ENCODE data around the gene BBIP1. TPM values are rescaled to one million over a fixed set of nuclear protein-coding genes. Genes with fewer than 3 reads are reported as not detected.
A peak's percentile ranks its signal among the peaks of the same experiment; 100 is the strongest.
"Not testable (repeated sequence)": the region's sequence is repeated elsewhere in the genome, so short reads cannot be mapped to it uniquely, and the experiment has no call there.

The BBIP1 gene
- total RNA-seq, 1 experiment from 2014 or later = 46.9 TPM

- CTCF ChIA-PET = interaction anchor here (0.6 to 1.5 kb wide), 5 partner anchors 14 to 1092 kb away, joined by 3 read pairs; no protein-coding TSS in a partner anchor
- peaks cover 25% of the 10 kb centered on the region for H3K36me3 Mint-ChIP-seq (ENCODE audit: insufficient read depth, unreplicated experiment)
- H3K9me3 Mint-ChIP-seq (ENCODE audit: unreplicated experiment) = no peaks in the 10 kb centered on the region
- H3K27me3 Mint-ChIP-seq (ENCODE audit: insufficient read depth, unreplicated experiment) = no peaks in the 10 kb centered on the region
- DNase-seq (ENCODE audit: unreplicated experiment) = peak; percentile 59
- H3K4me3 Mint-ChIP-seq (ENCODE audit: unreplicated experiment) = peak overlapping the region; percentile 89
- H3K4me1 Mint-ChIP-seq (ENCODE audit: insufficient read depth, unreplicated experiment) = peaks cover 29% of the 10 kb centered on the region
- H3K27ac Mint-ChIP-seq (ENCODE audit: low read depth, unreplicated experiment) = peak overlapping the region; percentile 100
- intact Hi-C loops (cut with micrococcal nuclease) = no loop called here
- BruUV-seq (replicated peaks) = no TSS peak
- POLR2A ChIA-PET = interaction anchor here (0.6 to 5.5 kb wide), 23 partner anchors 11 to 706 kb away, joined by 3 to 129 read pairs (median 4); no protein-coding TSS in a partner anchor
- no peak for TF ChIP-seq CTCF (IDR thresholded peaks at IDR 0.05; ENCODE audit: unreplicated experiment)
Measured at GRCh38 chr10:110916554-110917346, 2.2 kb downstream of the BBIP1 start.

GRCh38 chr10:110915600-110915999 lies 3.4 kb downstream of the BBIP1 start:
- BruUV-seq (replicated peaks); H3K27me3 Mint-ChIP-seq (ENCODE audit: insufficient read depth, unreplicated experiment); H3K9me3 Mint-ChIP-seq (ENCODE audit: unreplicated experiment); intact Hi-C loops (cut with micrococcal nuclease); CTCF ChIA-PET; DNase-seq (ENCODE audit: unreplicated experiment); H3K4me3 Mint-ChIP-seq (ENCODE audit: unreplicated experiment): not testable (repeated sequence)
- H3K27ac Mint-ChIP-seq (ENCODE audit: low read depth, unreplicated experiment) = peak overlapping the region; percentile 66
- H3K4me1 Mint-ChIP-seq (ENCODE audit: insufficient read depth, unreplicated experiment) = peaks cover 32% of the 10 kb centered on the region
- POLR2A ChIA-PET = interaction anchor here (1.1 to 5.5 kb wide), 3 partner anchors 10 to 43 kb away, joined by 3 to 129 read pairs (median 4); no protein-coding TSS in a partner anchor
- peaks cover 28% of the 10 kb centered on the region for H3K36me3 Mint-ChIP-seq (ENCODE audit: insufficient read depth, unreplicated experiment)

GRCh38 chr10:110915035-110915434 lies 3.9 kb downstream of the BBIP1 start:
- Mint-ChIP-seq H3K27ac (ENCODE audit: low read depth, unreplicated experiment) (peak overlapping the region; percentile 66), H3K4me3 (ENCODE audit: unreplicated experiment) (no peak overlapping the region), H3K4me1 (ENCODE audit: insufficient read depth, unreplicated experiment) (peaks cover 38% of the 10 kb centered on the region), H3K27me3 (ENCODE audit: insufficient read depth, unreplicated experiment) (no peaks in the 10 kb centered on the region), H3K9me3 (ENCODE audit: unreplicated experiment) (no peaks in the 10 kb centered on the region), H3K36me3 (ENCODE audit: insufficient read depth, unreplicated experiment) (peaks cover 32% of the 10 kb centered on the region)
- TF ChIP-seq CTCF (IDR thresholded peaks at IDR 0.05; ENCODE audit: unreplicated experiment) = no peak
- BruUV-seq (replicated peaks) = no TSS peak
- POLR2A ChIA-PET = interaction anchor here (0.5 to 5.5 kb wide), 6 partner anchors 9 to 1399 kb away, joined by 3 to 129 read pairs (median 4); no protein-coding TSS in a partner anchor
- DNase-seq (ENCODE audit: unreplicated experiment) = no peak
- intact Hi-C loops (cut with micrococcal nuclease) = no loop called here
- CTCF ChIA-PET = interaction anchor here (0.8 kb wide), 1 partner anchor 80 kb away, joined by 4 read pairs; no protein-coding TSS in a partner anchor

- Mint-ChIP-seq H3K9me3 (ENCODE audit: unreplicated experiment) (no peaks in the 10 kb centered on the region), H3K4me3 (ENCODE audit: unreplicated experiment) (no peak overlapping the region), H3K27ac (ENCODE audit: low read depth, unreplicated experiment) (no peak overlapping the region), H3K36me3 (ENCODE audit: insufficient read depth, unreplicated experiment) (peaks cover 32% of the 10 kb centered on the region), H3K4me1 (ENCODE audit: insufficient read depth, unreplicated experiment) (peaks cover 38% of the 10 kb centered on the region), H3K27me3 (ENCODE audit: insufficient read depth, unreplicated experiment) (no peaks in the 10 kb centered on the region)
- BruUV-seq (replicated peaks) = no TSS peak
- DNase-seq (ENCODE audit: unreplicated experiment) = no peak
- ChIA-PET CTCF (interaction anchor here (0.8 kb wide), 1 partner anchor 81 kb away, joined by 4 read pairs; no protein-coding TSS in a partner anchor), POLR2A (interaction anchor here (0.6 to 5.5 kb wide), 5 partner anchors 9 to 1399 kb away, joined by 3 to 129 read pairs (median 4); no protein-coding TSS in a partner anchor)
- no peak for TF ChIP-seq CTCF (IDR thresholded peaks at IDR 0.05; ENCODE audit: unreplicated experiment)
- intact Hi-C loops (cut with micrococcal nuclease) = no loop called here
Measured at GRCh38 chr10:110914431-110914830, 4.5 kb downstream of the BBIP1 start.

All from MCF 10A (cell line).